OCI-LY7 (cell line): Measurements from ENCODE around the gene ADCY5.

ENCODE experiments used
- CTCF ChIP-seq: fragments of 200-600 bp; sonication (generic); conservative IDR thresholded peaks from 2 replicates; pipeline ENCODE4 v1.5.1; 2014; ENCODE audit warnings: mild to moderate bottlenecking, antibody characterized with exemption, low read length, moderate library complexity, mixed read lengths
- EZH2phosphoT487 ChIP-seq: fragments of 200-600 bp; sonication (generic); IDR thresholded peaks from 2 replicates; pipeline ENCODE4 v1.6.1; 2018; ENCODE audit warnings: low read depth, borderline replicate concordance, mild to moderate bottlenecking, mixed run types, antibody characterized with exemption, low read length, moderate library complexity, mixed read lengths

- TF ChIP-seq CTCF (no peak), EZH2phosphoT487 (no peak)
Measured at GRCh38 chr3:123479891-123480290, 31.0 kb upstream of the ADCY5 start.
